K562 (cell line): ENCODE measurements around the gene ESCO1. TPM values are rescaled to one million over a fixed set of nuclear protein-coding genes. Genes with fewer than 3 reads are reported as not detected.

Experiments
- ETS2 ChIP-seq: IDR thresholded peaks from 2 replicates; pipeline ENCODE4 v1.6.1; 2016; ENCODE audit warnings: borderline replicate concordance, missing genetic modification characterization, mild to moderate bottlenecking, moderate library complexity, missing compliant biosample characterization; ENCODE audit not compliant: poor library complexity, severe bottlenecking
- FUS ChIP-seq: fragments of 200-400 bp; formaldehyde crosslinking; optimal IDR thresholded peaks from 2 replicates; pipeline ENCODE3; 2017; ENCODE audit warnings: low read depth, low read length
- GABPA ChIP-seq: fragments of 200-800 bp; sonication (Bioruptor generic); conservative IDR thresholded peaks from 2 replicates; pipeline ENCODE4 v1.6.1; 2016; ENCODE audit warnings: low read depth, missing genetic modification characterization, missing compliant biosample characterization
- HDAC1 ChIP-seq, 2 experiments: fragments of 450-650 bp; IDR thresholded peaks; 2 replicates each; pipeline ENCODE4 v1.6.1; 2016 to 2017; ENCODE audit warnings: inconsistent platforms in 1 of 2, mild to moderate bottlenecking in 1 of 2, moderate library complexity in 1 of 2
- HSF4 ChIP-seq: fragments of 250-450 bp; sonication (Bioruptor Pico); IDR thresholded peaks from 2 replicates; pipeline ENCODE4 v2.1.2; 2022; ENCODE audit warnings: mild to moderate bottlenecking, moderate library complexity, borderline replicate concordance
- KLF13 ChIP-seq: fragments of 450-650 bp; IDR thresholded peaks from 2 replicates; pipeline ENCODE4 v1.6.1; 2016; ENCODE audit warnings: missing genetic modification characterization, low read depth, mild to moderate bottlenecking, missing compliant biosample characterization, moderate library complexity, borderline replicate concordance
- NFIX ChIP-seq: fragments of 250-450 bp; sonication (Bioruptor Pico); IDR thresholded peaks from 2 replicates; pipeline ENCODE4 v1.4.0; 2020; ENCODE audit warnings: low read depth, mild to moderate bottlenecking, moderate library complexity
- NRF1 ChIP-seq, 2 experiments: fragments of 450-650 bp; IDR thresholded peaks in 1 of 2; conservative IDR thresholded peaks in 1 of 2; 2 replicates each; pipeline ENCODE4 v1.6.1; 2014; ENCODE audit warnings: mild to moderate bottlenecking in 2 of 2
- RAD51 ChIP-seq: fragments of 450-650 bp; IDR thresholded peaks from 2 replicates; pipeline ENCODE4 v1.7.1; 2016; ENCODE audit warnings: low read depth, mild to moderate bottlenecking, borderline replicate concordance
- RFX1 ChIP-seq: fragments of 450-650 bp; IDR thresholded peaks from 2 replicates; pipeline ENCODE4 v1.6.1; 2016; ENCODE audit warnings: mild to moderate bottlenecking, moderate library complexity
- TAF7 ChIP-seq: fragments of 450-650 bp; IDR thresholded peaks from 2 replicates; pipeline ENCODE4 v1.6.1; 2016; ENCODE audit warnings: missing genetic modification characterization, missing compliant biosample characterization
- TEAD1 ChIP-seq, 2 experiments: fragments of 450-650 bp in 1 of 2; sonication (generic) in 1 of 2; formaldehyde crosslinking; IDR thresholded peaks; 2 replicates each; pipeline versions ENCODE4 v1.4.0 to v1.8.0; 2020 to 2022; ENCODE audit warnings: mild to moderate bottlenecking in 2 of 2, missing genetic modification reagents in 1 of 2
- TRIM24 ChIP-seq, 2 experiments: fragments of 450-650 bp; IDR thresholded peaks; 2 replicates each; pipeline ENCODE4 v1.6.1; 2016
- ZFX ChIP-seq: sonication (generic); formaldehyde crosslinking; IDR thresholded peaks from 2 replicates; pipeline ENCODE4 v1.8.0; 2022; ENCODE audit warnings: mild to moderate bottlenecking, missing genetic modification reagents, moderate library complexity
- ZNF212 ChIP-seq: fragments of 450-650 bp; formaldehyde crosslinking; IDR thresholded peaks from 2 replicates; pipeline ENCODE4 v1.4.0; 2020; ENCODE audit warnings: mild to moderate bottlenecking
- ZZZ3 ChIP-seq: fragments of 450-650 bp; IDR thresholded peaks from 2 replicates; pipeline ENCODE4 v1.6.1; 2016; ENCODE audit warnings: antibody characterized with exemption, mild to moderate bottlenecking, moderate library complexity
- polyA plus RNA-seq, 8 experiments: library from polyadenylated mRNA; depleted of rRNA in 4 of 8; stranded (reverse) in 5 of 8; unstranded in 3 of 8; fragments of >200 nt; fragmentation: Nextera tagmentation in 2 of 8; fragmentation: Illumina TruSeq in 1 of 8; extraction: Ambion mirVana in 2 of 8; extraction: Trizol in 1 of 8; gene quantifications; 2 replicates each; pipeline versions ENCODE4 v1.2.1 to v1.2.3, GENCODE V29; 2011 to 2014; ENCODE audit warnings: inconsistent platforms in 1 of 8, missing spikeins in 1 of 8
- total RNA-seq, 7 experiments: library from RNA; depleted of rRNA in 6 of 7; stranded (reverse); fragments of >200 nt in 6 of 7; fragmentation: Illumina TruSeq in 2 of 7; extraction: Trizol in 2 of 7; gene quantifications; 2 replicates each; pipeline versions ENCODE4 v1.2.1 to v1.2.3, GENCODE V29; 2011 to 2021; ENCODE audit warnings: low replicate concordance in 1 of 7
- TF ChIP-seq, protein P1 (sequence below): fragments of 450-650 bp; formaldehyde crosslinking; IDR thresholded peaks from 2 replicates; pipeline ENCODE4 v1.4.0; 2020; ENCODE audit warnings: mild to moderate bottlenecking, mixed read lengths
- TF ChIP-seq, protein P2 (sequence below): fragments of 450-650 bp; IDR thresholded peaks from 2 replicates; pipeline ENCODE4 v1.6.1; 2016; ENCODE audit warnings: mild to moderate bottlenecking
- TF ChIP-seq, protein P3 (sequence below): fragments of 250-450 bp; sonication (Bioruptor Pico); IDR thresholded peaks from 2 replicates; pipeline ENCODE4 v1.8.0; 2022; ENCODE audit warnings: moderate library complexity, mild to moderate bottlenecking, inconsistent platforms

Gene ESCO1
- total and polyA plus RNA-seq, 9 of the 15 experiments (the other 6 are each of a cell fraction or from before 2014, with no cell fraction given) = 15.0 to 31.3 (median 19.6) TPM

DNA sequence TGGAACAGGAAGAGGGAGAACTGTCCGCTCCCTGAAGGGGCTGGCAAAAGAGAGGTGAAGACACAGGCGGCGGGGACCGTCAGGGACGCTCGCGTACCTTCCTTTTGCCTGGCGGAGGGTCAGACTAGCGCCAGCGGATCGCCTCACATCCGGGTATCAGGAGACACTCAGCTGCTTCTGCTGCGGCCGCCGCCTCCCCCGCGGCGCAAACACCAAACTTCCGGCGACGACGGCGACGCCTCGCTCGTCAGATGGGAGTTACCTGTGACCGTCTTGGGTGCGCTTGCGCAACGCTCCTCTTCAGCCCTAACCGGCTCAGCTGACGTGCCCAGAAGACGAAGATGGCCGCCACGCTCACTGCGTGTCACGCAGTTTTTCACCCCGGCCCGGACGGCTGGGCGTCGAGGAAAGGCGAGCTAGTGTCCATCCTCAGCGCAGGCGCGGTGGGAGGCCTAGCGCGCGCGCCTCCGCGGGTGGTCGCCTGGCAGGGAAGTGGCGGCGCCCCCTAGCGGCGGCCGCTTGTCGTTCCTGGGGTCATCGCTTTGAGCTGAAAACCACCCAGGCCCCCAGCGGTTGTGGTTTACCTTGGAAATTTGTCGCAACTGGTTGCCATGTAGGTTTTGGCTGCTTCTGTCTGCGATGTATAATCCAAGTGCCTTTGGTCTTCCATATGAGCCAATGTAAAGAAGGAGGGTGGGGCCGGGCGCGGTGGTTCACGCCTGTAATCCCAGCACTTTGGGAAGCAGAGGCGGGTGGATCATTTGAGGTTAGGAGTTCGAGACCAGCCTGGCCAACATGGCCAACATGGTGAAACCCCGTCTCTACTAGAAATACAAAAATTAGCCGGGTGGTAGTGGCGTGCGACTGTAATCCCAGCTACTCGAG is at the start of gene ESCO1 (continued):
- no peak for TF ChIP-seq HSF4 (CRISPR knock-in tag)
- no peak for TF ChIP-seq KLF13 (tag)
- TF ChIP-seq ZFX (CRISPR knock-in tag) = peak; percentile 84
- TF ChIP-seq FUS = no peak
- TF ChIP-seq TEAD1 (CRISPR knock-in tag; IDR thresholded peaks at IDR 0.05) = peak; percentile 14 to 19; a peak in 2 of 4 replicates
- TF ChIP-seq NFIX (CRISPR knock-in tag) = no peak
- no peak; a peak in 1 of 4 replicates for TF ChIP-seq HDAC1 (IDR thresholded peaks at IDR 0.05)
- TF ChIP-seq ZNF212 (CRISPR knock-in tag) = no peak
- peak; percentile 99 for TF ChIP-seq NRF1 (conservative IDR thresholded peaks at IDR 0.05 in 1 of 2, IDR thresholded peaks at IDR 0.05 in 1 of 2)
- TF ChIP-seq ETS2 (tag) = no peak
- TF ChIP-seq, protein P1, sequence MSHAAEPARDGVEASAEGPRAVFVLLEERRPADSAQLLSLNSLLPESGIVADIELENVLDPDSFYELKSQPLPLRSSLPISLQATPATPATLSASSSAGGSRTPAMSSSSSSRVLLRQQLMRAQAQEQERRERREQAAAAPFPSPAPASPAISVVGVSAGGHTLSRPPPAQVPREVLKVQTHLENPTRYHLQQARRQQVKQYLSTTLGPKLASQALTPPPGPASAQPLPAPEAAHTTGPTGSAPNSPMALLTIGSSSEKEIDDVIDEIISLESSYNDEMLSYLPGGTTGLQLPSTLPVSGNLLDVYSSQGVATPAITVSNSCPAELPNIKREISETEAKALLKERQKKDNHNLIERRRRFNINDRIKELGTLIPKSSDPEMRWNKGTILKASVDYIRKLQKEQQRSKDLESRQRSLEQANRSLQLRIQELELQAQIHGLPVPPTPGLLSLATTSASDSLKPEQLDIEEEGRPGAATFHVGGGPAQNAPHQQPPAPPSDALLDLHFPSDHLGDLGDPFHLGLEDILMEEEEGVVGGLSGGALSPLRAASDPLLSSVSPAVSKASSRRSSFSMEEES (CRISPR knock-in tag) = no peak
- peak; percentile 93 for TF ChIP-seq GABPA (tag)
- TF ChIP-seq ZZZ3 = no peak
- peak; percentile 31; the same call in 1 of the 2 replicates for TF ChIP-seq TAF7 (tag)
- peak in 1 of 2 experiments; percentile 89; a peak in 2 of 4 replicates for TF ChIP-seq TRIM24 (IDR thresholded peaks at IDR 0.05)
- no peak for TF ChIP-seq RFX1
- TF ChIP-seq, protein P2, sequence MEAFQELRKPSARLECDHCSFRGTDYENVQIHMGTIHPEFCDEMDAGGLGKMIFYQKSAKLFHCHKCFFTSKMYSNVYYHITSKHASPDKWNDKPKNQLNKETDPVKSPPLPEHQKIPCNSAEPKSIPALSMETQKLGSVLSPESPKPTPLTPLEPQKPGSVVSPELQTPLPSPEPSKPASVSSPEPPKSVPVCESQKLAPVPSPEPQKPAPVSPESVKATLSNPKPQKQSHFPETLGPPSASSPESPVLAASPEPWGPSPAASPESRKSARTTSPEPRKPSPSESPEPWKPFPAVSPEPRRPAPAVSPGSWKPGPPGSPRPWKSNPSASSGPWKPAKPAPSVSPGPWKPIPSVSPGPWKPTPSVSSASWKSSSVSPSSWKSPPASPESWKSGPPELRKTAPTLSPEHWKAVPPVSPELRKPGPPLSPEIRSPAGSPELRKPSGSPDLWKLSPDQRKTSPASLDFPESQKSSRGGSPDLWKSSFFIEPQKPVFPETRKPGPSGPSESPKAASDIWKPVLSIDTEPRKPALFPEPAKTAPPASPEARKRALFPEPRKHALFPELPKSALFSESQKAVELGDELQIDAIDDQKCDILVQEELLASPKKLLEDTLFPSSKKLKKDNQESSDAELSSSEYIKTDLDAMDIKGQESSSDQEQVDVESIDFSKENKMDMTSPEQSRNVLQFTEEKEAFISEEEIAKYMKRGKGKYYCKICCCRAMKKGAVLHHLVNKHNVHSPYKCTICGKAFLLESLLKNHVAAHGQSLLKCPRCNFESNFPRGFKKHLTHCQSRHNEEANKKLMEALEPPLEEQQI = peak; percentile 23; the same call in 1 of the 2 replicates
- TF ChIP-seq, protein P3, sequence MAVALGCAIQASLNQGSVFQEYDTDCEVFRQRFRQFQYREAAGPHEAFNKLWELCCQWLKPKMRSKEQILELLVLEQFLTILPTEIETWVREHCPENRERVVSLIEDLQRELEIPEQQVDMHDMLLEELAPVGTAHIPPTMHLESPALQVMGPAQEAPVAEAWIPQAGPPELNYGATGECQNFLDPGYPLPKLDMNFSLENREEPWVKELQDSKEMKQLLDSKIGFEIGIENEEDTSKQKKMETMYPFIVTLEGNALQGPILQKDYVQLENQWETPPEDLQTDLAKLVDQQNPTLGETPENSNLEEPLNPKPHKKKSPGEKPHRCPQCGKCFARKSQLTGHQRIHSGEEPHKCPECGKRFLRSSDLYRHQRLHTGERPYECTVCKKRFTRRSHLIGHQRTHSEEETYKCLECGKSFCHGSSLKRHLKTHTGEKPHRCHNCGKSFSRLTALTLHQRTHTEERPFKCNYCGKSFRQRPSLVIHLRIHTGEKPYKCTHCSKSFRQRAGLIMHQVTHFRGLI (CRISPR knock-in tag) = no peak
- peak; percentile 44; the same call in 1 of the 2 replicates for TF ChIP-seq RAD51
